Type B pancreatic cell (in vitro differentiated cells): Measurements from ENCODE around the gene HIVEP2. TPM values are rescaled to one million over a fixed set of nuclear protein-coding genes. Genes with fewer than 3 reads are reported as not detected.

Source experiments
- DNase-seq: peaks from one replicate; pipeline ENCODE4 v3.0.0; 2021; ENCODE audit warnings: mixed read lengths; ENCODE audit not compliant: unreplicated experiment; ENCODE audit errors: extremely low spot score
- H3K27ac Mint-ChIP-seq: 2 replicates; pipeline ENCODE4 v1.8.0; 2021; ENCODE audit warnings: mild to moderate bottlenecking, mixed read lengths
- H3K27me3 Mint-ChIP-seq: 2 replicates; pipeline ENCODE4 v1.8.0; 2021; ENCODE audit warnings: mixed read lengths
- H3K36me3 Mint-ChIP-seq: 2 replicates; pipeline ENCODE4 v1.8.0; 2021; ENCODE audit warnings: mixed read lengths
- H3K4me1 Mint-ChIP-seq: one replicate; pipeline ENCODE4 v1.8.0; 2021; ENCODE audit warnings: mixed read lengths; ENCODE audit not compliant: unreplicated experiment
- H3K4me3 Mint-ChIP-seq: 2 replicates; pipeline ENCODE4 v1.8.0; 2021; ENCODE audit warnings: mild to moderate bottlenecking, mixed read lengths
- H3K9me3 Mint-ChIP-seq: 2 replicates; pipeline ENCODE4 v1.8.0; 2021; ENCODE audit warnings: mixed read lengths
- CTCF ChIP-seq: fragments of 200-600 bp; sonication (generic); conservative IDR thresholded peaks from 2 replicates; pipeline ENCODE4 v1.5.0; 2021; ENCODE audit warnings: antibody characterized with exemption, mild to moderate bottlenecking
- total RNA-seq: library from RNA; stranded (reverse); gene quantifications from 2 replicates; pipeline ENCODE4 v1.2.1, GENCODE V29; 2021; ENCODE audit warnings: low replicate concordance

Gene HIVEP2
- total RNA-seq, 1 donor from 2014 or later = 12.3 TPM

GRCh38 chr6:142773324-142773723 is 171.7 kb downstream of the HIVEP2 start:
- no peak overlapping the region for H3K27ac Mint-ChIP-seq
- peaks cover 24% of the 10 kb centered on the region for H3K36me3 Mint-ChIP-seq
- no peak for DNase-seq
- H3K9me3 Mint-ChIP-seq = peaks cover 3% of the 10 kb centered on the region
- no peak for TF ChIP-seq CTCF
- H3K4me1 Mint-ChIP-seq = no peaks in the 10 kb centered on the region
- no peaks in the 10 kb centered on the region for H3K27me3 Mint-ChIP-seq
- no peak overlapping the region for H3K4me3 Mint-ChIP-seq

- H3K4me3 Mint-ChIP-seq = no peak overlapping the region
- no peak for DNase-seq
- H3K36me3 Mint-ChIP-seq = peaks cover 28% of the 10 kb centered on the region
- H3K27me3 Mint-ChIP-seq = no peaks in the 10 kb centered on the region
- H3K27ac Mint-ChIP-seq = no peak overlapping the region
- peaks cover 3% of the 10 kb centered on the region for H3K9me3 Mint-ChIP-seq
- no peaks in the 10 kb centered on the region for H3K4me1 Mint-ChIP-seq
- TF ChIP-seq CTCF = no peak
These were observed 173.8 kb downstream of the HIVEP2 start for GRCh38 chr6:142771162-142771561.

GRCh38 chr6:142765306-142765705 is 179.7 kb downstream of the HIVEP2 start:
- Mint-ChIP-seq H3K4me3 (no peak overlapping the region), H3K27me3 (no peaks in the 10 kb centered on the region), H3K27ac (no peak overlapping the region), H3K4me1 (peaks cover 6% of the 10 kb centered on the region), H3K36me3 (peaks cover 16% of the 10 kb centered on the region), H3K9me3 (no peaks in the 10 kb centered on the region)
- TF ChIP-seq CTCF = no peak
- no peak for DNase-seq

- Mint-ChIP-seq H3K9me3 (no peaks in the 10 kb centered on the region), H3K4me1 (peaks cover 6% of the 10 kb centered on the region), H3K27ac (no peak overlapping the region), H3K36me3 (peaks cover 14% of the 10 kb centered on the region), H3K27me3 (no peaks in the 10 kb centered on the region), H3K4me3 (no peak overlapping the region)
- no peak for DNase-seq
- TF ChIP-seq CTCF = no peak
These were observed 180.7 kb downstream of the HIVEP2 start for GRCh38 chr6:142764311-142764710.

GRCh38 chr6:142763205-142763604 is 181.8 kb downstream of the HIVEP2 start:
- Mint-ChIP-seq H3K4me1 (peaks cover 6% of the 10 kb centered on the region), H3K27me3 (no peaks in the 10 kb centered on the region), H3K27ac (peak overlapping the region; percentile 9), H3K4me3 (no peak overlapping the region), H3K9me3 (no peaks in the 10 kb centered on the region), H3K36me3 (peaks cover 15% of the 10 kb centered on the region)
- TF ChIP-seq CTCF = no peak
- DNase-seq = no peak

GRCh38 chr6:142761756-142762155 is 183.2 kb downstream of the HIVEP2 start:
- H3K27ac Mint-ChIP-seq = no peak overlapping the region
- H3K27me3 Mint-ChIP-seq = no peaks in the 10 kb centered on the region
- H3K4me1 Mint-ChIP-seq = peaks cover 6% of the 10 kb centered on the region
- no peak for TF ChIP-seq CTCF
- no peak overlapping the region for H3K4me3 Mint-ChIP-seq
- H3K36me3 Mint-ChIP-seq = peaks cover 16% of the 10 kb centered on the region
- no peaks in the 10 kb centered on the region for H3K9me3 Mint-ChIP-seq
- DNase-seq = no peak
